Upper lobe of left lung (tissue), 6 donors: ENCODE measurements around the gene STAT5B. TPM values are rescaled to one million over a fixed set of nuclear protein-coding genes. Genes with fewer than 3 reads are reported as not detected.
"Not testable (repeated sequence)": the region's sequence is repeated elsewhere in the genome, so short reads cannot be mapped to it uniquely, and the experiment has no call there.

ENCODE experiments used
- ATAC-seq, 2 donors: fragments of 200-7000 bp; cut with Tn5 transposase; one replicate each; pipeline ENCODE4 v1.9.1; 2022; ENCODE audit warnings: mild to moderate bottlenecking in 2 of 2, moderate library complexity in 2 of 2; ENCODE audit not compliant: low FRiP score in 2 of 2
- DNase-seq, 2 donors: peaks; one replicate each; pipeline ENCODE4 v3.0.0-alpha.2; 2019 to 2020
- H3K27ac ChIP-seq, 4 donors: fragments of 200-600 bp; sonication (generic); one replicate each; pipeline ENCODE4 v1.5.1; 2016 to 2019
- H3K27me3 ChIP-seq, 4 donors: fragments of 200-600 bp; sonication (generic); one replicate each; pipeline ENCODE4 v1.5.1; 2017 to 2019
- H3K36me3 ChIP-seq, 4 donors: fragments of 200-600 bp; sonication (generic); one replicate each; pipeline ENCODE4 v1.5.1; 2016 to 2019
- H3K4me1 ChIP-seq, 4 donors: fragments of 200-600 bp; sonication (generic); one replicate each; pipeline ENCODE4 v1.5.1; 2018 to 2019
- H3K4me3 ChIP-seq, 4 donors: fragments of 200-600 bp; sonication (generic); one replicate each; pipeline ENCODE4 v1.5.1; 2017 to 2019; ENCODE audit warnings: mild to moderate bottlenecking in 2 of 4, moderate library complexity in 1 of 4
- H3K9me3 ChIP-seq, 4 donors: fragments of 200-600 bp; sonication (generic); one replicate each; pipeline ENCODE4 v1.5.1; 2018 to 2019
- CTCF ChIP-seq, 6 experiments: fragments of 450-650 bp in 4 of 6; fragments of 200-600 bp in 2 of 6; sonication (generic) in 2 of 6; IDR thresholded peaks; one replicate each; pipeline ENCODE4 v1.5.1; 2016 to 2019; ENCODE audit warnings: antibody characterized with exemption in 6 of 6
- EP300 ChIP-seq, 4 donors: sonication (generic); formaldehyde crosslinking; IDR thresholded peaks; one replicate each; pipeline ENCODE4 v1.5.1; 2017; ENCODE audit warnings: antibody characterized with exemption in 4 of 4, control low read depth in 2 of 4
- POLR2A ChIP-seq, 4 donors: fragments of 450-650 bp; IDR thresholded peaks; one replicate each; pipeline ENCODE4 v1.5.1; 2016 to 2017; ENCODE audit warnings: antibody characterized with exemption in 4 of 4, mild to moderate bottlenecking in 2 of 4
- POLR2AphosphoS5 ChIP-seq, 2 donors: sonication (generic); formaldehyde crosslinking; IDR thresholded peaks; one replicate each; pipeline ENCODE4 v1.5.1; 2017; ENCODE audit warnings: antibody characterized with exemption in 2 of 2
- WGBS, 2 donors: methylation state at CpG; one replicate each; pipeline ENCODE4 v1.1.5; 2017 to 2018; 5-methylcytosine and 5-hydroxymethylcytosine counted together
- total RNA-seq, 6 donors: library from RNA; depleted of rRNA in 4 of 6; stranded (reverse); fragments of >200 nt in 4 of 6; gene quantifications; one replicate each; pipeline versions ENCODE4 v1.1.0 to v1.2.1, GENCODE V29; 2016 to 2021
- donor health status: DM: no; HTN: no; CAD: no; lungs with moderate emphysema.
- donor health status: DM: no; HTN: yes; CAD: no; lungs with severe emphysema.

STAT5B gene
- total RNA-seq, 6 donors from 2014 or later: 48.6 to 115 (median 66.3) TPM

GRCh38 chr17:42240201-42240600, 36.0 kb downstream of the STAT5B start:
- Histone ChIP-seq H3K27me3 (no peaks in the 10 kb centered on the region), H3K27ac (no peak overlapping the region), H3K4me1 (peaks cover 0 to 21% (median 6%) of the 10 kb centered on the region in 4 donors), H3K9me3 (no peaks in the 10 kb centered on the region), H3K36me3 (no peaks in the 10 kb centered on the region), H3K4me3 (no peak overlapping the region)
- TF ChIP-seq CTCF (IDR thresholded peaks at IDR 0.05) (no peak), POLR2A (IDR thresholded peaks at IDR 0.05) (no peak), EP300 (IDR thresholded peaks at IDR 0.05) (no peak), POLR2AphosphoS5 (IDR thresholded peaks at IDR 0.05) (no peak)
- DNase-seq: no peak
- 90 to 97% methylated on average over 5 of the region's 5 CpGs for WGBS, 2 donors
- ATAC-seq: no peak

GRCh38 chr17:42239576-42239975, 36.6 kb downstream of the STAT5B start:
- not testable (repeated sequence) for H3K36me3 ChIP-seq, H3K27me3 ChIP-seq, H3K4me3 ChIP-seq, H3K9me3 ChIP-seq, H3K27ac ChIP-seq, DNase-seq, ATAC-seq
- peaks cover 4 to 25% (median 7%) of the 10 kb centered on the region in 4 donors for H3K4me1 ChIP-seq
- 86 to 87% methylated on average over 7 of the region's 7 CpGs for WGBS, 2 donors

- Histone ChIP-seq H3K27me3 (no peaks in the 10 kb centered on the region), H3K36me3 (no peaks in the 10 kb centered on the region), H3K4me3 (no peak overlapping the region), H3K9me3 (no peaks in the 10 kb centered on the region), H3K4me1 (peaks cover 0 to 15% (median 6%) of the 10 kb centered on the region in 4 donors), H3K27ac (no peak overlapping the region)
- DNase-seq: no peak
- no peak for ATAC-seq
- no peak for TF ChIP-seq POLR2A (IDR thresholded peaks at IDR 0.05)
- TF ChIP-seq EP300 (IDR thresholded peaks at IDR 0.05): no peak
- no peak for TF ChIP-seq POLR2AphosphoS5 (IDR thresholded peaks at IDR 0.05)
- no peak for TF ChIP-seq CTCF (IDR thresholded peaks at IDR 0.05)
- 94 to 97% methylated on average over 7 of the region's 7 CpGs for WGBS, 2 donors
Observed at GRCh38 chr17:42236760-42237159, 39.4 kb downstream of the STAT5B start.

- Histone ChIP-seq H3K9me3 (no peaks in the 10 kb centered on the region), H3K27ac (no peak overlapping the region), H3K4me1 (peaks cover 0 to 15% (median 6%) of the 10 kb centered on the region in 4 donors), H3K36me3 (no peaks in the 10 kb centered on the region), H3K4me3 (no peak overlapping the region), H3K27me3 (no peaks in the 10 kb centered on the region)
- 47 to 53% methylated on average over 2 of the region's 2 CpGs for WGBS, 2 donors
- no peak for DNase-seq
- ATAC-seq: no peak
- TF ChIP-seq CTCF (IDR thresholded peaks at IDR 0.05) (no peak), POLR2AphosphoS5 (IDR thresholded peaks at IDR 0.05) (no peak), EP300 (IDR thresholded peaks at IDR 0.05) (no peak), POLR2A (IDR thresholded peaks at IDR 0.05) (no peak)
Observed at GRCh38 chr17:42233994-42234393, 42.2 kb downstream of the STAT5B start.

- no peak overlapping the region for H3K27ac ChIP-seq
- H3K36me3 ChIP-seq: no peaks in the 10 kb centered on the region
- H3K9me3 ChIP-seq: no peaks in the 10 kb centered on the region
- TF ChIP-seq EP300 (IDR thresholded peaks at IDR 0.05) (no peak), POLR2A (IDR thresholded peaks at IDR 0.05) (no peak), POLR2AphosphoS5 (IDR thresholded peaks at IDR 0.05) (no peak), CTCF (IDR thresholded peaks at IDR 0.05) (no peak)
- DNase-seq: no peak
- 92 to 95% methylated on average over 5 of the region's 5 CpGs for WGBS, 2 donors
- no peak overlapping the region for H3K4me3 ChIP-seq
- H3K27me3 ChIP-seq: no peaks in the 10 kb centered on the region
- H3K4me1 ChIP-seq: peaks cover 1 to 24% (median 13%) of the 10 kb centered on the region in 4 donors
- no peak for ATAC-seq
Observed at GRCh38 chr17:42233156-42233555, 43.0 kb downstream of the STAT5B start.
